ENCODE data around the gene CTNND2.

Gene CTNND2

DNA sequence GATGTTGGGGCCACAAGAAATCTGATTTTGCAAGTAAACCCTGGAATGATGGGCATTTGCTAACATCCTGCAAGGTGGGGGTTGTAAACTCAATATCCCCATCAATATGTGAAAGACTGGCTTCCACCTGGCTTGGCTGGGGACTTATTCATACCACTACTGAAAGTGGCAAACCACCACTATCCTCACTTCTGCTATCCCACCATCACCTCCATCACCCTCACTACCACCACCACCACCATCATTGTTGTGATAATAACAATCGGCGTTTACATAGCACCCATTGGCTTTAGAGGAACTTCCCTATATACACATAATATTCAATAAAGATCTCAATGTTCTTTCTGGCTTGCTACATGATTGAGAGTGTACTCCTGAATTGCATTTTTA, 918.5 kb downstream of the CTNND2 start:
- no peak overlapping the region for H2AFZ ChIP-seq (ENCODE audit: low read length, unreplicated experiment)
- H3K4me1 ChIP-seq (ENCODE audit: control insufficient read depth, insufficient read depth, low read length, unreplicated experiment), result no peaks in the 10 kb centered on the region
- H3K27me3 ChIP-seq (ENCODE audit: insufficient read depth, low read length), result no peaks in the 10 kb centered on the region
- H3K27ac ChIP-seq (ENCODE audit: low read depth, low read length), result no peak overlapping the region
- no peak overlapping the region for H3K4me3 ChIP-seq (ENCODE audit: low read depth, low read length)
- no peaks in the 10 kb centered on the region for H3K36me3 ChIP-seq (ENCODE audit: insufficient read depth, low read length)
- no peaks in the 10 kb centered on the region for H3K79me2 ChIP-seq (ENCODE audit: control insufficient read depth, insufficient read depth, low read length, unreplicated experiment)

DNA sequence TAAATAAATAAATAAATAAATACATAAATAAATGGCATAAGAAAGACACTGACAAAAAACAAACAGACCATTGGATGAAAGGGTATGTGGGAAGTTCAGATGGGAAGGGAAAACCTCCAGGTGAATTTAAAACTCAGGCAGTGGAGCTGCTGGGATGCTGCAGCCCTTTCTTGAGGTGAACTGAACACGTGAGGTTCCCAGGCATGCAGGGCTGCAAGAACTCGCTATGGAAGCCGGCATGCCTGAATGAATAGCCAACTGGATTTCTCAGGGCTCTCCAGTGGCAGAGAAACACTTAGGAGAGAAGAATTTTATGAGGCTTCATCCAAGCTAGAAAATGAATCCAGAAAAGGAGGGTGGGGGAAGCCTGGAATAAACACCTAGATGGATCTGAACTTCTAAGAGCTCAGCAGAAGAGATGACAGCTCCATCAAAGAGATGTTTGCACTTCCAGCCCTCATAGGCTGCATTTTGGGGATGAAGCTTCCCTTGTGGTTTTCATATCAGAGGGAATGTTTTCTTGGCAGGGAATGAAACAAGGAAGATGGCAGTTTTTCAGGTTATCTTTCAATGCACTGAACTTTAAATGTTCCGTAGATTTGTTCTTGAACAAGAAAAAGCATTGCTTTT, 919.0 kb downstream of the CTNND2 start:
- Histone ChIP-seq H3K27me3 (ENCODE audit: insufficient read depth, low read length) (no peaks in the 10 kb centered on the region), H3K27ac (ENCODE audit: low read depth, low read length) (no peak overlapping the region), H3K4me1 (ENCODE audit: control insufficient read depth, insufficient read depth, low read length, unreplicated experiment) (no peaks in the 10 kb centered on the region), H3K36me3 (ENCODE audit: insufficient read depth, low read length) (no peaks in the 10 kb centered on the region), H2AFZ (ENCODE audit: low read length, unreplicated experiment) (no peak overlapping the region), H3K4me3 (ENCODE audit: low read depth, low read length) (no peak overlapping the region), H3K79me2 (ENCODE audit: control insufficient read depth, insufficient read depth, low read length, unreplicated experiment) (no peaks in the 10 kb centered on the region)

- no peaks in the 10 kb centered on the region for H3K4me1 ChIP-seq (ENCODE audit: control insufficient read depth, insufficient read depth, low read length, unreplicated experiment)
- H3K36me3 ChIP-seq (ENCODE audit: insufficient read depth, low read length), result no peaks in the 10 kb centered on the region
- H3K27ac ChIP-seq (ENCODE audit: low read depth, low read length), result no peak overlapping the region
- no peaks in the 10 kb centered on the region for H3K79me2 ChIP-seq (ENCODE audit: control insufficient read depth, insufficient read depth, low read length, unreplicated experiment)
- no peak overlapping the region for H3K4me3 ChIP-seq (ENCODE audit: low read depth, low read length)
- no peaks in the 10 kb centered on the region for H3K27me3 ChIP-seq (ENCODE audit: insufficient read depth, low read length)
- H2AFZ ChIP-seq (ENCODE audit: low read length, unreplicated experiment), result no peak overlapping the region
Measured at GRCh38 chr5:10984021-10984715, 920.1 kb downstream of the CTNND2 start.

DNA sequence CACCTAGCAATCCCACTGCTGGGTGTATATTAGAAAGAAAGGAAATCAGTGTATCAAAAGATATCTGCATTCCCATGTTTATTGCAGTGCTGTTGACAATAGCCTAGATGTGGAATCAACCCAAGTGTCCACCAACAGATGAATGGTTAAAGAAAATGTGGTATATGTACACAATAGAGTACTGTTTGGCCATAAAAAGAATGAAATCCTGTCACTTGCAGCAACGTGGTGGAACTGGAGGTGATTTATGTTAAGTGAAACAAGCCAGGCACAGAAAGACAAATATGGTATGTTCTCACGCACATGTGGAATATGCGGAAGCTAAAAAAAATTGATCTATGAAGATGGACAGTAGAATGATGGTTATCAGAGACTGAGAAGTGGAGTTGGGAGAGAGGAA, 921.6 kb downstream of the CTNND2 start:
- Histone ChIP-seq H3K27ac (ENCODE audit: low read depth, low read length) (no peak overlapping the region), H3K27me3 (ENCODE audit: insufficient read depth, low read length) (no peaks in the 10 kb centered on the region), H3K4me3 (ENCODE audit: low read depth, low read length) (no peak overlapping the region), H2AFZ (ENCODE audit: low read length, unreplicated experiment) (no peak overlapping the region), H3K36me3 (ENCODE audit: insufficient read depth, low read length) (no peaks in the 10 kb centered on the region), H3K79me2 (ENCODE audit: control insufficient read depth, insufficient read depth, low read length, unreplicated experiment) (no peaks in the 10 kb centered on the region), H3K4me1 (ENCODE audit: control insufficient read depth, insufficient read depth, low read length, unreplicated experiment) (no peaks in the 10 kb centered on the region)

DNA sequence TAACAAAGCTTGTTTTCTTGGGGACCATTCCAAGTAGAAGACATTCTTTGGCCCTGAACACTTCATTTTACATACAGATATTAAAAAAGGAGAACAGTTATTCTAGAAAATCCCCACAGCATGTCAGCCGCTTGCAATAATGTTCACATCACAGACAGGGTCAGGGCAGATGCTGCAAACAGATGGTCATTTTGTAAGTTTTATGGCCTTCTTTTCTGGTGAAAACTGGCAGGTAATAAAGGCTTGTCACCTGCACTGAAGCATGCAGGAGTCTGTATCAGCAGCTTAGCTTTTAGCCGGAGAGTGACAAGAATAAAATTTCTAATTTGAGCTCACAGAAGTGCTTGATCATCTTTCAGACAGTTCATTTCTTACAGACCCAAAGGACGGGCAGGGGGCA, 922.3 kb downstream of the CTNND2 start:
- no peaks in the 10 kb centered on the region for H3K79me2 ChIP-seq (ENCODE audit: control insufficient read depth, insufficient read depth, low read length, unreplicated experiment)
- no peaks in the 10 kb centered on the region for H3K27me3 ChIP-seq (ENCODE audit: insufficient read depth, low read length)
- H3K4me1 ChIP-seq (ENCODE audit: control insufficient read depth, insufficient read depth, low read length, unreplicated experiment), result no peaks in the 10 kb centered on the region
- no peaks in the 10 kb centered on the region for H3K36me3 ChIP-seq (ENCODE audit: insufficient read depth, low read length)
- no peak overlapping the region for H3K27ac ChIP-seq (ENCODE audit: low read depth, low read length)
- H2AFZ ChIP-seq (ENCODE audit: low read length, unreplicated experiment), result no peak overlapping the region
- H3K4me3 ChIP-seq (ENCODE audit: low read depth, low read length), result no peak overlapping the region

DNA sequence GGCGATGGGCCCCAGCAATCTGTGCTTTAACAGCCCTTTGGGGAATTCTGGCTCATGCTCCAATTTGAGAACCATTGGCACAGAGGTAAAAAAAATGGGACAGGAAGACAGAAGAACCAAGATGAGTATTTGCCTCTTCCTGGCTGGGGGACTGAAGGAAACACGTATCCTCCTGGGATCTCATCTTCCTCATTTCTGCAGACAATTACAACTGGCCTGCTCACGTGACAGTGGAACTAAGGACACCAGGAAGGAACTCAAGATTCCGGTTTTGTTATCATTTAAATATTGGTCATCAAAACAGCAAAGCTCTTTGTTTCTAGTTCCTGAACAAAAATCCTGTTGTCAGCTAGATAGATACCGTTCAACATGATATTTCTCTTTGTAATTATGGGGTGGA, 927.2 kb downstream of the CTNND2 start:
- H3K36me3 ChIP-seq (ENCODE audit: insufficient read depth, low read length), result no peaks in the 10 kb centered on the region

DNA sequence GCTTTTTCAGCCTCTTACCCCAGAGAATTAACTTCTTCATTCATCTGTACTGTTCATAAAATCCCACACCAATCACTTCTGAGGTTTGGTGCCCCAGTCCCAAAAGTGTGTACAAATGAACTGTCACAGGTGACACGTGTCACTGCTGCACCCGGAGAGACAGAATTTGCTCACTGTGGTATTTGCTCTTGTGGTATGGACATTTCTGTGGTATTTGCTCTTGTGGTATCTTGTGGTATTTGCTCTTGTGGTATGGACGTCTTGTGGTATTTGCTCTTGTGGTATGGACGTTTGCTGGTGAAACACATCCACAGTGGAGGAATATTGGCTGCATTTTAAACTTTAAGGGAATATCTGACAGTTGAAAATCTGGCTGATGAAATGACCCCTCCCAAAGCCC, 928.3 kb downstream of the CTNND2 start:
- Histone ChIP-seq H2AFZ (ENCODE audit: low read length, unreplicated experiment) (no peak overlapping the region), H3K4me3 (ENCODE audit: low read depth, low read length) (no peak overlapping the region), H3K36me3 (ENCODE audit: insufficient read depth, low read length) (no peaks in the 10 kb centered on the region), H3K27ac (ENCODE audit: low read depth, low read length) (no peak overlapping the region), H3K79me2 (ENCODE audit: control insufficient read depth, insufficient read depth, low read length, unreplicated experiment) (no peaks in the 10 kb centered on the region), H3K27me3 (ENCODE audit: insufficient read depth, low read length) (no peaks in the 10 kb centered on the region; the same call in 1 of the 2 replicates), H3K4me1 (ENCODE audit: control insufficient read depth, insufficient read depth, low read length, unreplicated experiment) (no peaks in the 10 kb centered on the region)

More for the DNA sequence above, 927.2 kb downstream of the CTNND2 start:
- no peak overlapping the region for H3K27ac ChIP-seq (ENCODE audit: low read depth, low read length)
- no peaks in the 10 kb centered on the region for H3K79me2 ChIP-seq (ENCODE audit: control insufficient read depth, insufficient read depth, low read length, unreplicated experiment)
- no peak overlapping the region for H2AFZ ChIP-seq (ENCODE audit: low read length, unreplicated experiment)
- H3K27me3 ChIP-seq (ENCODE audit: insufficient read depth, low read length), result no peaks in the 10 kb centered on the region
- H3K4me3 ChIP-seq (ENCODE audit: low read depth, low read length), result no peak overlapping the region
- no peaks in the 10 kb centered on the region for H3K4me1 ChIP-seq (ENCODE audit: control insufficient read depth, insufficient read depth, low read length, unreplicated experiment)

DNA sequence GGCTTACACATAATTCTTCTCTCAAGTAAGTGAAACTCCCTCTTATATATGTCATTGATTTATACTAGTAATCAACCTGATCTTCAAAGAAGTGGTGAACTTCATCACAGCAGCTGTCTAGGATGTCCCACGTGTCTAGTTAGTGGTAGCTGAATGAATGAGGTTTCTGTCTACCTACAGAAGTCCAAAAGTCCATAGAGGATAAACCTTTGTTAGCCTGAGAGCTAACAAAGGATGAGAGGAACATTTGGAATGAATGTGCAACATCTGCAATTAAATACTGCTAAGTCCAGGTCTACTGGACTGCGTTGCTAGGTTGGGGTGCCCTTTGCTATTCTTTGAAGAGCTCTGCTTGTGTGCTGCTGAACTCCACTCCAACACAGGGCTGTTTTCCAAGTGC, 929.4 kb downstream of the CTNND2 start:
- H3K36me3 ChIP-seq (ENCODE audit: insufficient read depth, low read length), result no peaks in the 10 kb centered on the region
- no peaks in the 10 kb centered on the region for H3K4me1 ChIP-seq (ENCODE audit: control insufficient read depth, insufficient read depth, low read length, unreplicated experiment)
- no peaks in the 10 kb centered on the region; the same call in 1 of the 2 replicates for H3K27me3 ChIP-seq (ENCODE audit: insufficient read depth, low read length)
- no peak overlapping the region for H3K27ac ChIP-seq (ENCODE audit: low read depth, low read length)
- no peak overlapping the region for H3K4me3 ChIP-seq (ENCODE audit: low read depth, low read length)
- H3K79me2 ChIP-seq (ENCODE audit: control insufficient read depth, insufficient read depth, low read length, unreplicated experiment), result no peaks in the 10 kb centered on the region
- no peak overlapping the region for H2AFZ ChIP-seq (ENCODE audit: low read length, unreplicated experiment)

DNA sequence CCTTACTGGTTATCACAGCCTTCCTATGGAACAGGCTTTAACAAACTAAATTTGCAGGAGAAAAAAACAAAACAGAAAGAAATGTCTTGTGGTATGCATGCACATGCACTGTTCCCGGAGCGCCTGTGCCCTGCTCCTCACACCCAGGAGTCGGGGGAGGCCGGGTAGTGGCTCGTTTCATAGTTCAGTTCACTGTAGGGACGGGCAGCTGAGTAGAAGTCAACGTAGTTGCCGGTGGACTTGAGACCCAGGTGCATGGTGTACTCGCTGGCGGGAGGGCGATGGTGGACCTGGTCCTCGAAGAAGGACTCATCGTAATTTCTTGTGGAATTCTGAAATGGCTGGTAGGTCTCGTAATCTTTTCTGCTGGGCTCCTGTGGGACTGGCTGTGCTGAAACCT, 930.9 kb downstream of the CTNND2 start:
- H3K4me1 ChIP-seq (ENCODE audit: control insufficient read depth, insufficient read depth, low read length, unreplicated experiment), result no peaks in the 10 kb centered on the region
- no peak overlapping the region for H3K4me3 ChIP-seq (ENCODE audit: low read depth, low read length)
- H3K36me3 ChIP-seq (ENCODE audit: insufficient read depth, low read length), result no peaks in the 10 kb centered on the region
- H3K79me2 ChIP-seq (ENCODE audit: control insufficient read depth, insufficient read depth, low read length, unreplicated experiment), result no peaks in the 10 kb centered on the region
- H3K27ac ChIP-seq (ENCODE audit: low read depth, low read length), result no peak overlapping the region
- H2AFZ ChIP-seq (ENCODE audit: low read length, unreplicated experiment), result no peak overlapping the region
- peaks cover 6% of the 10 kb centered on the region; the same call in 1 of the 2 replicates for H3K27me3 ChIP-seq (ENCODE audit: insufficient read depth, low read length)

DNA sequence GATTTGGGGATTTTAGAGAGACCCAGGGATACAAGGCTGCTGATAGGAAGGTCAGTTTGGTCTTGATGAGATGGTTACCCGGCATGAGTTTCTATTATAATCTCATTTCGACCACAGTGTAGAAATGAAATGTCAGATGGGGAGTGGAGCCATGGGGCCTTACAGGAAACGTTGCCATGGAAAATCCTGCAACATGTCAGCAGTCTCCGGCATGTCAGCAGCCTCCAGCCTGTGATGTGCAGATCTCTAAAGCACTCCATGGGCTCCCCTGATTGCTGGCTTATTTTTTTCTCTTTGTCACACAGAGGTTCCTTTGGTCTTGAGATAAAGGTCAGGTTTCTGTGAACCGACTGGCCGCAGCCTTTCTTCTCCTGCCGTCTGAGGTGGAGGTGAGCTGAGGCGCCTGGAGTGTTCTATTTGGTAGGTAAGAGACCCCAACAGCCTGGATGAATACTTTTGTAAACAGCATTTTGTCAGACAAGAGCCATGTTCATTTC, 934.5 kb downstream of the CTNND2 start:
- Histone ChIP-seq H3K27ac (ENCODE audit: low read depth, low read length) (no peak overlapping the region), H2AFZ (ENCODE audit: low read length, unreplicated experiment) (no peak overlapping the region), H3K4me1 (ENCODE audit: control insufficient read depth, insufficient read depth, low read length, unreplicated experiment) (no peaks in the 10 kb centered on the region), H3K27me3 (ENCODE audit: insufficient read depth, low read length) (peaks cover 25% of the 10 kb centered on the region), H3K4me3 (ENCODE audit: low read depth, low read length) (no peak overlapping the region), H3K36me3 (ENCODE audit: insufficient read depth, low read length) (no peaks in the 10 kb centered on the region), H3K79me2 (ENCODE audit: control insufficient read depth, insufficient read depth, low read length, unreplicated experiment) (no peaks in the 10 kb centered on the region)

GRCh38 chr5:10964806-10965205, 939.4 kb downstream of the CTNND2 start:
- Histone ChIP-seq H3K27me3 (ENCODE audit: insufficient read depth, low read length) (peaks cover 30% of the 10 kb centered on the region), H3K27ac (ENCODE audit: low read depth, low read length) (no peak overlapping the region), H3K79me2 (ENCODE audit: control insufficient read depth, insufficient read depth, low read length, unreplicated experiment) (no peaks in the 10 kb centered on the region), H2AFZ (ENCODE audit: low read length, unreplicated experiment) (no peak overlapping the region), H3K36me3 (ENCODE audit: insufficient read depth, low read length) (no peaks in the 10 kb centered on the region), H3K4me3 (ENCODE audit: low read depth, low read length) (no peak overlapping the region), H3K4me1 (ENCODE audit: control insufficient read depth, insufficient read depth, low read length, unreplicated experiment) (no peaks in the 10 kb centered on the region)
